K562 (cell line): ENCODE results near the gene FLVCR2. TPM values are rescaled to one million over a fixed set of nuclear protein-coding genes. Genes with fewer than 3 reads are reported as not detected.

Experiments used
- ATAC-seq: fragments of 200-7000 bp; cut with Tn5 transposase; 3 replicates; pipeline ENCODE4 v1.9.1; 2020; ENCODE audit warnings: moderate library complexity
- BruUV-seq: library from RNA; stranded (reverse); fragments of 400-500 nt; replicated peaks from 2 replicates; lab custom pipeline; 2021; lab: Mats Ljungman, UMichigan
- CTCF ChIA-PET: fragments of 300-600 bp; formaldehyde crosslinking; extraction: SDS; loops from one replicate; lab custom pipeline; 2021; ENCODE audit warnings: low intra/inter-chr PET ratio; lab: Yijun Ruan, JAX
- POLR2A ChIA-PET: fragments of 300-600, 350-650 bp; sonication (Branson Sonifier 250); formaldehyde crosslinking; extraction: SDS; loops from one replicate; lab custom pipeline; 2021; ENCODE audit warnings: antibody characterized with exemption, inconsistent platforms; lab: Yijun Ruan, JAX
- DNase-seq, 4 experiments: peaks; one replicate each; pipeline versions ENCODE4 v3.0.0 to v3.0.0-alpha.2; 2011 to 2018; ENCODE audit warnings: low spot score in 3 of 4, mixed read lengths in 3 of 4; ENCODE audit errors: extremely low read depth in 1 of 4
- FAIRE-seq: peaks from 2 replicates; lab custom pipeline; 2011; peaks lifted over from hg19 to GRCh38; lab: Jason Lieb, UNC
- H2AFZ ChIP-seq: 2 replicates; pipeline ENCODE4 v1.6.0; 2011; ENCODE audit warnings: low read depth, low read length, control low read depth, inconsistent platforms
- H3K27ac ChIP-seq: fragments of 200-600 bp; 3 replicates; pipeline ENCODE4 v1.8.0; 2011; ENCODE audit warnings: low read depth, mild to moderate bottlenecking, control low read depth, inconsistent platforms, low read length, moderate library complexity, mixed read lengths; ENCODE audit errors: extremely low read depth
- H3K27me3 ChIP-seq, 2 experiments: fragments of 300-600 bp in 1 of 2; 2 replicates in 1 of 2; 3 replicates in 1 of 2; pipeline versions ENCODE4 v1.6.0 to v1.8.0; 2011; ENCODE audit warnings: inconsistent platforms in 2 of 2, low read length in 2 of 2, mild to moderate bottlenecking in 1 of 2, mixed read lengths in 1 of 2, moderate library complexity in 1 of 2; ENCODE audit not compliant: control insufficient read depth in 2 of 2, insufficient read depth in 2 of 2
- H3K36me3 ChIP-seq: fragments of 300-600 bp; 3 replicates; pipeline ENCODE4 v1.8.0; 2011; ENCODE audit warnings: mild to moderate bottlenecking, low read length, inconsistent platforms; ENCODE audit not compliant: control insufficient read depth, insufficient read depth
- H3K4me1 ChIP-seq, 2 experiments: fragments of 200-600 bp in 1 of 2; replicated peaks in 1 of 2; 2 replicates in 1 of 2; 3 replicates in 1 of 2; pipeline versions ENCODE4 v1.5.1 to v1.8.0; 2011; ENCODE audit warnings: inconsistent platforms in 2 of 2, low read length in 2 of 2, mild to moderate bottlenecking in 1 of 2, mixed read lengths in 1 of 2, moderate library complexity in 1 of 2; ENCODE audit not compliant: control insufficient read depth in 2 of 2, insufficient read depth in 2 of 2
- H3K4me2 ChIP-seq: 2 replicates; pipeline ENCODE4 v1.6.1; 2011; ENCODE audit warnings: low read length, control low read depth, inconsistent platforms, mixed read lengths; ENCODE audit not compliant: insufficient read depth
- H3K4me3 ChIP-seq: fragments of 200-600 bp; sonication (generic), shearing (Covaris generic); 2 replicates; pipeline ENCODE4 v1.5.1; 2016; ENCODE audit warnings: control low read depth, inconsistent platforms
- H3K79me2 ChIP-seq: fragments of 200-600 bp; 3 replicates; pipeline ENCODE4 v1.8.0; 2011; ENCODE audit warnings: low read length, inconsistent platforms; ENCODE audit not compliant: control insufficient read depth, insufficient read depth
- H3K9ac ChIP-seq, 2 experiments: 2 replicates each; pipeline versions ENCODE4 v1.6.0 to v1.6.1; 2011; ENCODE audit warnings: low read depth in 2 of 2, low read length in 2 of 2, control low read depth in 1 of 2, inconsistent platforms in 1 of 2, mild to moderate bottlenecking in 1 of 2, mixed read lengths in 1 of 2; ENCODE audit not compliant: insufficient read depth in 1 of 2
- H3K9me1 ChIP-seq: one replicate; pipeline ENCODE4 v1.6.0; 2011; ENCODE audit warnings: inconsistent platforms, mild to moderate bottlenecking, low read length, moderate library complexity; ENCODE audit not compliant: control insufficient read depth, insufficient read depth
- H3K9me3 ChIP-seq: replicated peaks from 2 replicates; pipeline ENCODE4 v1.5.1; 2011; ENCODE audit warnings: low read depth, low read length, inconsistent platforms; ENCODE audit not compliant: control insufficient read depth, insufficient read depth
- H4K20me1 ChIP-seq: replicated peaks from 2 replicates; pipeline ENCODE4 v1.6.1; 2011; ENCODE audit warnings: low read length, inconsistent platforms, mixed read lengths; ENCODE audit not compliant: control insufficient read depth, insufficient read depth
- CCNT2 ChIP-seq: IDR thresholded peaks from 2 replicates; pipeline ENCODE4 v1.6.1; 2011; ENCODE audit warnings: borderline replicate concordance, low read depth, mild to moderate bottlenecking, moderate library complexity, mixed read lengths, low read length; ENCODE audit not compliant: insufficient read length; ENCODE audit errors: extremely low read depth
- ZNF174 ChIP-seq: fragments of 250-450 bp; sonication (Bioruptor Pico); IDR thresholded peaks from 2 replicates; pipeline ENCODE4 v1.4.0; 2020; ENCODE audit warnings: mild to moderate bottlenecking
- ZNF561 ChIP-seq: fragments of 450-650 bp; formaldehyde crosslinking; conservative IDR thresholded peaks from 2 replicates; pipeline ENCODE4 v1.4.0; 2020; ENCODE audit warnings: mild to moderate bottlenecking, moderate library complexity
- ZNF707 ChIP-seq: fragments of 250-450 bp; sonication (Bioruptor Pico); conservative IDR thresholded peaks from 2 replicates; pipeline ENCODE4 v1.8.0; 2022; ENCODE audit warnings: inconsistent platforms, mild to moderate bottlenecking, moderate library complexity
- ZNF717 ChIP-seq: fragments of 250-450 bp; sonication (Bioruptor Pico); IDR thresholded peaks from 2 replicates; pipeline ENCODE4 v1.5.0; 2021
- WGBS: fragments of 100-300 bp; shearing (Covaris generic); methylation state at CpG from one replicate; pipeline ENCODE4 v1.1.6; 2016; ENCODE audit warnings: low coverage, mixed read lengths; ENCODE audit not compliant: insufficient coverage; ENCODE audit errors: missing lambda C conversion rate; 5-methylcytosine and 5-hydroxymethylcytosine counted together
- in situ Hi-C: fragments of 300-500 bp; cut with MboI; formaldehyde crosslinking; loops from 4 replicates; pipeline ENCODE4 v1.15.0; 2018; ENCODE audit warnings: inconsistent platforms, mixed read lengths
- intact Hi-C: fragments of 100-400 bp; cut with micrococcal nuclease; formaldehyde crosslinking; loops from 2 replicates; pipeline ENCODE4 v1.14.2; 2022
- polyA plus RNA-seq, 8 experiments: library from polyadenylated mRNA; depleted of rRNA in 4 of 8; stranded (reverse) in 5 of 8; unstranded in 3 of 8; fragments of >200 nt; fragmentation: Nextera tagmentation in 2 of 8; fragmentation: Illumina TruSeq in 1 of 8; extraction: Ambion mirVana in 2 of 8; extraction: Trizol in 1 of 8; gene quantifications; 2 replicates each; pipeline versions ENCODE4 v1.2.1 to v1.2.3, GENCODE V29; 2011 to 2014; ENCODE audit warnings: inconsistent platforms in 1 of 8, missing spikeins in 1 of 8
- total RNA-seq, 7 experiments: library from RNA; depleted of rRNA in 6 of 7; stranded (reverse); fragments of >200 nt in 6 of 7; fragmentation: Illumina TruSeq in 2 of 7; extraction: Trizol in 2 of 7; gene quantifications; 2 replicates each; pipeline versions ENCODE4 v1.2.1 to v1.2.3, GENCODE V29; 2011 to 2021; ENCODE audit warnings: low replicate concordance in 1 of 7
- TF ChIP-seq, protein P1 (sequence below): fragments of 250-450 bp; sonication (Bioruptor Pico); IDR thresholded peaks from 2 replicates; pipeline ENCODE4 v1.8.0; 2021; ENCODE audit warnings: moderate library complexity, mild to moderate bottlenecking, inconsistent platforms
- TF ChIP-seq, protein P2 (sequence below): fragments of 450-650 bp; formaldehyde crosslinking; IDR thresholded peaks from 2 replicates; pipeline ENCODE4 v1.4.0; 2022; ENCODE audit warnings: missing genetic modification characterization
- TF ChIP-seq, protein P3 (sequence below): fragments of 450-650 bp; formaldehyde crosslinking; IDR thresholded peaks from 2 replicates; pipeline ENCODE4 v1.4.0; 2022; ENCODE audit warnings: mild to moderate bottlenecking, moderate library complexity

The FLVCR2 gene
- total and polyA plus RNA-seq, 9 of the 15 experiments (the other 6 are each of a cell fraction or from before 2014, with no cell fraction given), result 1.5 TPM; not detected in 8

DNA sequence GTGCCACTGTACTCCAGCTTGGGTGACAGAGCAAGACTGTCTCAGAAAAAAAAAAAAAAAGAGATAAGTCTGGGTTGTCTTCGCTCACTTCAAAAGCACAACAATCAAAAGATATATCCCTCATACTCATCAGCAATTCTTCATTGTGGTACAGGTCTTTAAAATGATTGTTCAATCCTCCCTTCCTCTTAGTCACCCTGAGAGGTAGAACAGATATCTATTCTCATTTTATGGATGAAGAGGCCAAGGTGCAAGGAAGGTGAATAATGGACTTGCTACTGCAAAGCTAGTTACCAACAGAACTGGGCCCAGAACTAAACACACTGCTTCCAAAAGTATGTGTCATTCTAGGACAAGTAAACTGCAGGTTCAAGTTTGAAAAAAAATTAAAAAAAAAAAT lies 75.1 kb downstream of the FLVCR2 start:
- no peak overlapping the region for H3K4me2 ChIP-seq
- no peaks in the 10 kb centered on the region for H4K20me1 ChIP-seq
- H3K36me3 ChIP-seq, result peaks cover 59% of the 10 kb centered on the region; the same call in 2 of the 3 replicates
- ATAC-seq (no peak), FAIRE-seq (no peak), DNase-seq (no peak)
- TF ChIP-seq, protein P1, sequence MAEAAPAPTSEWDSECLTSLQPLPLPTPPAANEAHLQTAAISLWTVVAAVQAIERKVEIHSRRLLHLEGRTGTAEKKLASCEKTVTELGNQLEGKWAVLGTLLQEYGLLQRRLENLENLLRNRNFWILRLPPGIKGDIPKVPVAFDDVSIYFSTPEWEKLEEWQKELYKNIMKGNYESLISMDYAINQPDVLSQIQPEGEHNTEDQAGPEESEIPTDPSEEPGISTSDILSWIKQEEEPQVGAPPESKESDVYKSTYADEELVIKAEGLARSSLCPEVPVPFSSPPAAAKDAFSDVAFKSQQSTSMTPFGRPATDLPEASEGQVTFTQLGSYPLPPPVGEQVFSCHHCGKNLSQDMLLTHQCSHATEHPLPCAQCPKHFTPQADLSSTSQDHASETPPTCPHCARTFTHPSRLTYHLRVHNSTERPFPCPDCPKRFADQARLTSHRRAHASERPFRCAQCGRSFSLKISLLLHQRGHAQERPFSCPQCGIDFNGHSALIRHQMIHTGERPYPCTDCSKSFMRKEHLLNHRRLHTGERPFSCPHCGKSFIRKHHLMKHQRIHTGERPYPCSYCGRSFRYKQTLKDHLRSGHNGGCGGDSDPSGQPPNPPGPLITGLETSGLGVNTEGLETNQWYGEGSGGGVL (CRISPR knock-in tag), result no peak
- TF ChIP-seq, protein P2, sequence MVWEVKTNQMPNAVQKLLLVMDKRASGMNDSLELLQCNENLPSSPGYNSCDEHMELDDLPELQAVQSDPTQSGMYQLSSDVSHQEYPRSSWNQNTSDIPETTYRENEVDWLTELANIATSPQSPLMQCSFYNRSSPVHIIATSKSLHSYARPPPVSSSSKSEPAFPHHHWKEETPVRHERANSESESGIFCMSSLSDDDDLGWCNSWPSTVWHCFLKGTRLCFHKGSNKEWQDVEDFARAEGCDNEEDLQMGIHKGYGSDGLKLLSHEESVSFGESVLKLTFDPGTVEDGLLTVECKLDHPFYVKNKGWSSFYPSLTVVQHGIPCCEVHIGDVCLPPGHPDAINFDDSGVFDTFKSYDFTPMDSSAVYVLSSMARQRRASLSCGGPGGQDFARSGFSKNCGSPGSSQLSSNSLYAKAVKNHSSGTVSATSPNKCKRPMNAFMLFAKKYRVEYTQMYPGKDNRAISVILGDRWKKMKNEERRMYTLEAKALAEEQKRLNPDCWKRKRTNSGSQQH (CRISPR knock-in tag), result no peak
- TF ChIP-seq ZNF707 (CRISPR knock-in tag) (no peak), ZNF174 (CRISPR knock-in tag) (no peak), CCNT2 (no peak), ZNF717 (CRISPR knock-in tag) (no peak), ZNF561 (CRISPR knock-in tag) (no peak)
- TF ChIP-seq, protein P3, sequence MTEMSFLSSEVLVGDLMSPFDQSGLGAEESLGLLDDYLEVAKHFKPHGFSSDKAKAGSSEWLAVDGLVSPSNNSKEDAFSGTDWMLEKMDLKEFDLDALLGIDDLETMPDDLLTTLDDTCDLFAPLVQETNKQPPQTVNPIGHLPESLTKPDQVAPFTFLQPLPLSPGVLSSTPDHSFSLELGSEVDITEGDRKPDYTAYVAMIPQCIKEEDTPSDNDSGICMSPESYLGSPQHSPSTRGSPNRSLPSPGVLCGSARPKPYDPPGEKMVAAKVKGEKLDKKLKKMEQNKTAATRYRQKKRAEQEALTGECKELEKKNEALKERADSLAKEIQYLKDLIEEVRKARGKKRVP (CRISPR knock-in tag), result no peak
- ChIA-PET CTCF (interaction anchor here (0.6 to 2.8 kb wide), 2 partner anchors 76 to 307 kb away, joined by 4 to 20 read pairs; partner anchors contain the start of gene FLVCR2), POLR2A (interaction anchor here (1.2 to 1.4 kb wide), 2 partner anchors 30 to 76 kb away, joined by 3 to 4 read pairs; no protein-coding TSS in a partner anchor)
- BruUV-seq, result no TSS peak
- peaks cover under 1% of the 10 kb centered on the region for H3K79me2 ChIP-seq
- WGBS, result 100% methylated on average over 1 of the region's 1 CpG
- H3K27me3 ChIP-seq, result no peaks in the 10 kb centered on the region
- no peaks in the 10 kb centered on the region for H3K9me3 ChIP-seq
- no peak overlapping the region for H3K27ac ChIP-seq
- no peaks in the 10 kb centered on the region; a peak in 1 of 5 replicates for H3K4me1 ChIP-seq
- H3K9me1 ChIP-seq, result no peaks in the 10 kb centered on the region
- intact Hi-C loops, result loop anchor here (10.0 kb wide), 1 partner anchor 349 kb away; no protein-coding TSS in a partner anchor
- in situ Hi-C loops, result loop anchor here (5.0 to 25.0 kb wide), 2 partner anchors 76 to 516 kb away; partner anchors contain the start of genes FLVCR2 and NEK9
- no peak overlapping the region for H3K4me3 ChIP-seq
- no peak overlapping the region for H2AFZ ChIP-seq
- no peak overlapping the region for H3K9ac ChIP-seq
